Measurements from ENCODE around the gene ADGRL1.

Gene ADGRL1

DNA sequence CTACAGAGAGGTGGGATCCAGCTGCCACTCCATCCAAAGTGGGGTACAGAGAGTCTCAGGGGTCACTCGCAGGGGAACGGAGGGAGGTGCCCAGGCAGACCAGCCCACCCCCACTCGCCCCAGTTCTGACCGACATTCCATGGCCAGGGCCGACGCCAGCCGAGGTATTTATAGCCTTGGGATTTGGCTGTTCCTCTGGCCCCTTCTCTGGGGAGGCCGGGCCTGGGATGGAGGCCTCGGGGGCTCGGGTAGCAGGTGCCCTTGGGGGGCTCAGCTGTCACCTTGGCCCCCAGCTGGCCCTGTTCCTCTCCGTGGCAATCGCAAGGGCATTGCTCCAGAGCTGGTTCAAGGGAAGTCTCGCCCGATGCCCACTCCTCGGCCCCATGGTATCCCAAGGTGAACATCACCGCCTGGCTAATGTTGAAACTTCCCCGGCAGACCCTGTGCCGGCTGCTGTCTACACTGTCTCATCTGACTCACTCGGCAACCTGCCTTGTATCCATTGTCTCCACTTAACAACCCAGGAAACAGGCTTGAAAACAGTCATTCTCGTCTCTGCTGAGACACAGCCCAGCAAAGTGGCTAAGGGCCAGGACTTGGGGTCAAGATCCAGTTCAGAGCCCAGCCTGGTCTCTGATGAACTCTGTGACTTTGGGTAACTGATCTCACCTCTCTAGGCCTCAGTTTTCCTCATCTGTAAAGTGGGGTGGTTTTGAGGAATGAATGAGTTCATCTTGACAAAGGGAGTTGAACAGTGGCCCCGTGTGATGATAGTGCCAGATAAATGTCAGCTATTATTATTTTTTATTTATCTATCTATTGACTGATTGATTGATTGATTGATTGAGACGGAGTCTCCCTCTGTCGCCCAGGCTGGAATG, 98.1 kb downstream of the ADGRL1 start:
- no peak for FAIRE-seq

DNA sequence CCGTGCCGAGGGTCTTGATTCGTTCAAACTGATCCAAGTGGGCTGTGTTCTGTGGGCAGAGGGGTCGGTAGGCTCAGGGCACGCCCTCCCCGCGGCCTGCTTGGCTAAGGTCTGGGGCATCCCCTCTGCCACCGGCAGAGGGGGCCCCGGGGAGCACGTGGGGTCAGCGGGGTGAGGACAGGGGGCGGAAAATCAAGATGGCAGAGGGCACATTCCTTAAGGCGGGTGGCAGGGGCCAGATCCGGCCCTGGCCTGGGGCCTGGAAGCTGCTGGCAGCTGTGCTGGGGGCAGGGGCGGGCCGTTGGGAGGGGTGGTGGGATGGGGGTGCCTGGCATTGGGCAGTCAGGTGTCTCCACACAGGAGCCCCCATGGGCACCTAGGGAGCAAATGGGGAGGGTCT, 99.1 kb downstream of the ADGRL1 start:
- no peak for FAIRE-seq

DNA sequence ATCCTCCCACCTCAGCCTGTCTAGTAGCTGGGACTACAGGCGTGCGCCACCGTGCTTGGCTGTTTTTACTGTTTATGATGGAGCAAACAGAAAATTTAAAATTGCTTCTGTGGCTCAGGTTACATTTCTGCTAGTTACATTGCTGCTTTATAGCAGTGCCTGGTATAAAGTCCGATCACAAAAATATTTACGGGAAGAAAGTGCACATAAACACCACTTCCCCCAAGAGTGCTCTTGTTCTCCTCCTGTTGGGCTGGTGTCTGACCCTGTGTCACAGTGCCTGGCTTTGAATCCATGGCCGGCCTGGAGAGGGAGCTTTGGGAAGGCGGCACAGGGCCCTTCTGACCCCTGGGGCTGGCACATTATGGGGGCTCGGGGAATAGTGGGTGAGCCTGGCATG, 100.3 kb downstream of the ADGRL1 start:
- no peak for FAIRE-seq

DNA sequence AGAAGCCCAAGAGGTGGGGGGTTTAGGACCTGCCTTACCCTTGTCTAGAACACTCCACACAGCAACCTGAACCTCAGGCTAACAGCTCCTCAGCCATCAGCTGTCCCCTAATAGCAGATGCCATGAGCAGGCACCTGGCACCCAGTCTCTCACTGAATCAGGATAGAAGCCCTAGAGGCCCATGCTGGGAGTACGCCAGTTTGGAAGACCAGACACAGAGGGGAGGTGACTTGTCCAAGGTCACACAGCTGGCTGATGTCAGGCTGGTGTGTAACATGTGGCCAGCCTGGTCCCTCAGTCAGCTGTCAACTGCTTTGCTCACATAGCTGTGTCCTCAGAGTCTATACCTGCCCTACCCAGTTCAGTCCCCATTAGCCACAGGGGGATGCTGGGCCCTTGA, 102.7 kb downstream of the ADGRL1 start:
- no peak for FAIRE-seq

DNA sequence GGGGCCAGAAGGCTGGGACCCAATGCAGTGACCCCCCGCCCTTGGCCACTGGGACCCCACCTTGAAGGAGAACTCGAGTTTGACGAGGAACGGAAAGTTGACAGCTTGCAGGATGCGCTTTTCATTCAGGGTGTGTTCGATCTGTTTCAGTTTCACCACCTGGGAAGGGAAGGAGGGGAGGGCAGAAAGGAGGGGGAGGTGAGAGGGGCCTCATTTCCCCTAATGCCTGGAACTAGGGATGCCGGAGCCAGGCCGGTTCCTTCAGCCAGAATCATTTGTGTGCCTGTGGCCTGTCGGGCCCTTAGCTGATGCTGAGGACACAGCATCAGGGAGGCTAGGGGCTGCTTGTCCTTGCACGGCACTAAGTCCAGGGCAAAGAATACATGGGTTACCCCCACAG, 103.2 kb downstream of the ADGRL1 start:
- no peak for FAIRE-seq

DNA sequence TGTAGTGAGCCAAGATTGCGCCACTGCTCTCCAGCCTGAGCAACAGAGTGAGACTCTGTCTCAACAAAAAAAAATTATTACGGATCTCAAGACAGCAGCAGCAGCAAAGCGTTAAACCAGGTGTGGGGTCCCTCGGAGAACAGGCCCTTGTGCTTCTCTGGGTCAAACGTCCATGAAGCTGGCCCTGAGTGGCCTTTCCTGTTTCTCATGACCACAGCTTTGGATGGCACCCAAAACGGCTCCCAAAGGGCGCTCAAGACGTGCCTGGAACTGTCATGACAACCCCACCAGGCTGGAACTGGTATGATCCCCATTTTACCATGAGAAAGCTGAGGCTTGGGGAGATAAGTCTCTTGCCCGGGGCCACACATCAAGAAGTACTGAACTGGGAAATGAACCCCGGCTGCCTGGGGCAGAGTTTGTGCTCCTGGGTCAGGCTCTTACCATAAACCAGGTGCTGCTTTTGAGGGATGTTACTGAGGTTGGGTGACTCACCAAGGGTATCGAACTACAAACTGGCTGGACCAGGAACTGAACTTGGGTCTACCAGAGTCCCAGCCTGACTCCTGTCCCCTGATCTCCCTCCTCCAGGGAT, 103.8 kb downstream of the ADGRL1 start:
- no peak for FAIRE-seq

DNA sequence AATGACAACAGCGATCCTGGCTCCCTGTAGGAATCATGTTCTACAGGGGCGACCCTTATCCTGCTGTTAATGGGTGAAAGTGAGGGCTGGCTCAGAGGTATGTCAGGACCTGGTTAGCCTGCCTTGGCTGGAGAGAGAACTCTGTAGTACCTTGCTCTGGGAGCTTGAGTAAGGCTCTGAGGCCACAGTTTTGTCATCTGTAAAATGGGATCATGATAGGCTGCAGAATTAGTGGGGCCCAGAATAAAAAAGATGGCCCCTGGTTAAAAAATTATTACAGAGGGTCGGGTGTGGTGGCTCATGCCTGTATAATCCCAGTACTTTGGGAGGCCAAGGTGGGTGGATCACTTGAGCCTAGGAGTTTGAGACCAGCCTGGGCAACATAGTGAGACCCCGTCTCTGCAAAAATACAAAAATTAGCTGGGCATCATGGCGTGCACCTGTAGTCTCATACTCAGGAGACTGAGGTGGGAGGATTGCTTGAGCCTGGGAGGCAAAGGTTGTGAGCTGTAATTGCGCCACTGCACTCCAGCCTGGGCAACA, 104.9 kb downstream of the ADGRL1 start:
- no peak for FAIRE-seq

All from islet of Langerhans (tissue), 1 donor.